Upper lobe of left lung (tissue), 6 donors: ENCODE results near the gene THAP9. TPM values are rescaled to one million over a fixed set of nuclear protein-coding genes. Genes with fewer than 3 reads are reported as not detected.
"Not testable (repeated sequence)": the region's sequence is repeated elsewhere in the genome, so short reads cannot be mapped to it uniquely, and the experiment has no call there.

Experiments
- ATAC-seq, 2 donors: fragments of 200-7000 bp; cut with Tn5 transposase; one replicate each; pipeline ENCODE4 v1.9.1; 2022; ENCODE audit warnings: mild to moderate bottlenecking in 2 of 2, moderate library complexity in 2 of 2; ENCODE audit not compliant: low FRiP score in 2 of 2
- DNase-seq, 2 donors: peaks; one replicate each; pipeline ENCODE4 v3.0.0-alpha.2; 2019 to 2020
- H3K27ac ChIP-seq, 4 donors: fragments of 200-600 bp; sonication (generic); one replicate each; pipeline ENCODE4 v1.5.1; 2016 to 2019
- H3K27me3 ChIP-seq, 4 donors: fragments of 200-600 bp; sonication (generic); one replicate each; pipeline ENCODE4 v1.5.1; 2017 to 2019
- H3K36me3 ChIP-seq, 4 donors: fragments of 200-600 bp; sonication (generic); one replicate each; pipeline ENCODE4 v1.5.1; 2016 to 2019
- H3K4me1 ChIP-seq, 4 donors: fragments of 200-600 bp; sonication (generic); one replicate each; pipeline ENCODE4 v1.5.1; 2018 to 2019
- H3K4me3 ChIP-seq, 4 donors: fragments of 200-600 bp; sonication (generic); one replicate each; pipeline ENCODE4 v1.5.1; 2017 to 2019; ENCODE audit warnings: mild to moderate bottlenecking in 2 of 4, moderate library complexity in 1 of 4
- H3K9me3 ChIP-seq, 4 donors: fragments of 200-600 bp; sonication (generic); one replicate each; pipeline ENCODE4 v1.5.1; 2018 to 2019
- EP300 ChIP-seq, 4 donors: sonication (generic); formaldehyde crosslinking; IDR thresholded peaks; one replicate each; pipeline ENCODE4 v1.5.1; 2017; ENCODE audit warnings: antibody characterized with exemption in 4 of 4, control low read depth in 2 of 4
- POLR2A ChIP-seq, 4 donors: fragments of 450-650 bp; IDR thresholded peaks; one replicate each; pipeline ENCODE4 v1.5.1; 2016 to 2017; ENCODE audit warnings: antibody characterized with exemption in 4 of 4, mild to moderate bottlenecking in 2 of 4
- POLR2AphosphoS5 ChIP-seq, 2 donors: sonication (generic); formaldehyde crosslinking; IDR thresholded peaks; one replicate each; pipeline ENCODE4 v1.5.1; 2017; ENCODE audit warnings: antibody characterized with exemption in 2 of 2
- WGBS, 2 donors: methylation state at CpG; one replicate each; pipeline ENCODE4 v1.1.5; 2017 to 2018; 5-methylcytosine and 5-hydroxymethylcytosine counted together
- total RNA-seq, 6 donors: library from RNA; depleted of rRNA in 4 of 6; stranded (reverse); fragments of >200 nt in 4 of 6; gene quantifications; one replicate each; pipeline versions ENCODE4 v1.1.0 to v1.2.1, GENCODE V29; 2016 to 2021
- TF ChIP-seq, protein P1 (sequence below), 6 experiments: fragments of 450-650 bp in 4 of 6; fragments of 200-600 bp in 2 of 6; sonication (generic) in 2 of 6; IDR thresholded peaks; one replicate each; pipeline ENCODE4 v1.5.1; 2016 to 2019; ENCODE audit warnings: antibody characterized with exemption in 6 of 6
- donor health status: DM: no; HTN: no; CAD: no; lungs with moderate emphysema.
- donor health status: DM: no; HTN: yes; CAD: no; lungs with severe emphysema.

The THAP9 gene
- total RNA-seq, 6 donors from 2014 or later, result 2.0 to 4.5 (median 3.1) TPM

DNA sequence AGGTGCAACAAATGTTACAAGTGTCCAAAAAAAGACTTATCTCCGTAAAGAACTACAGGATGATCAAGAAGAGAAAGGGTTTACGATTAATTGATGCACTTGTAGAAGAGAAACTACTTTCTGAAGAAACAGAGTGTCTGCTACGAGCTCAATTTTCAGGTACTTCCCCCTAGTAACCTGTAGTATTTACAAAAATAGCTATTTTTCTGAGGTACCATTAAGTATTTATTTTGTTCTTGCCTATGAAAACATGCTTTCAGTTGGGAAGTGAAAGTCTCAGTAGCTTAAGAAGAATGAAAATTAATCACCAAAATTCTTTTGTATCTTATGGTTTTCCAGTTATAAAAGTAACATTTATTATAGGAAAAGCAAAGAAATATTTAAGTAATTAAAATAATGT lies 5.9 kb downstream of the THAP9 start:
- Histone ChIP-seq H3K36me3 (peaks cover 0 to 6% (median 0%) of the 10 kb centered on the region in 4 donors), H3K4me1 (peaks cover 0 to 3% (median 1%) of the 10 kb centered on the region in 4 donors), H3K4me3 (no peak overlapping the region), H3K9me3 (no peaks in the 10 kb centered on the region), H3K27me3 (no peaks in the 10 kb centered on the region), H3K27ac (no peak overlapping the region)
- no peak for DNase-seq
- no peak for TF ChIP-seq POLR2A (IDR thresholded peaks at IDR 0.05)
- TF ChIP-seq POLR2AphosphoS5 (IDR thresholded peaks at IDR 0.05), result no peak
- TF ChIP-seq, protein P1, sequence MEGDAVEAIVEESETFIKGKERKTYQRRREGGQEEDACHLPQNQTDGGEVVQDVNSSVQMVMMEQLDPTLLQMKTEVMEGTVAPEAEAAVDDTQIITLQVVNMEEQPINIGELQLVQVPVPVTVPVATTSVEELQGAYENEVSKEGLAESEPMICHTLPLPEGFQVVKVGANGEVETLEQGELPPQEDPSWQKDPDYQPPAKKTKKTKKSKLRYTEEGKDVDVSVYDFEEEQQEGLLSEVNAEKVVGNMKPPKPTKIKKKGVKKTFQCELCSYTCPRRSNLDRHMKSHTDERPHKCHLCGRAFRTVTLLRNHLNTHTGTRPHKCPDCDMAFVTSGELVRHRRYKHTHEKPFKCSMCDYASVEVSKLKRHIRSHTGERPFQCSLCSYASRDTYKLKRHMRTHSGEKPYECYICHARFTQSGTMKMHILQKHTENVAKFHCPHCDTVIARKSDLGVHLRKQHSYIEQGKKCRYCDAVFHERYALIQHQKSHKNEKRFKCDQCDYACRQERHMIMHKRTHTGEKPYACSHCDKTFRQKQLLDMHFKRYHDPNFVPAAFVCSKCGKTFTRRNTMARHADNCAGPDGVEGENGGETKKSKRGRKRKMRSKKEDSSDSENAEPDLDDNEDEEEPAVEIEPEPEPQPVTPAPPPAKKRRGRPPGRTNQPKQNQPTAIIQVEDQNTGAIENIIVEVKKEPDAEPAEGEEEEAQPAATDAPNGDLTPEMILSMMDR (IDR thresholded peaks at IDR 0.05), result no peak
- TF ChIP-seq EP300 (IDR thresholded peaks at IDR 0.05), result no peak
- no peak for ATAC-seq
- 83 to 91% methylated on average over 3 of the region's 3 CpGs for WGBS, 2 donors

DNA sequence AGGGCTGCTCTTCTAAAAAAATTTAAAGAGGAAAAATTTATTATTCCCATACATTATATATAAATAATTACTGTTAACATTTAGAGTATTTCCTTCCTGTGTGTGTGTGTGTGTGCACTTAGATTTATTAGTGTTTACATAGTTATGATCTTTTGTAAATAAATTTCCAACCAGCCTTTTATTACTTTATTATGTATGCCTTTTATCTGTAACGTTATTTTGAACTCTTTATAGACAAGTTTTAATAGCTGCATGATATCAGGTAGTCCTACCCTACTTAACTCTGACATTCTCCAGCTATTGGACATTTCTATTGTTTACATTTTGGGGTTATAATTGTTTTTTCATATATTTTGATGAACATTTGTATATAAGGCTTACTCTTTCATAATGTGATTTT lies 8.8 kb downstream of the THAP9 start:
- ATAC-seq (no peak), DNase-seq (no peak)
- Histone ChIP-seq H3K27me3 (no peaks in the 10 kb centered on the region), H3K27ac (no peak overlapping the region), H3K9me3 (no peaks in the 10 kb centered on the region), H3K4me3 (no peak overlapping the region), H3K36me3 (peaks cover 0 to 6% (median 0%) of the 10 kb centered on the region in 4 donors), H3K4me1 (no peaks in the 10 kb centered on the region)
- TF ChIP-seq, protein P1 (IDR thresholded peaks at IDR 0.05), result no peak
- TF ChIP-seq POLR2A (IDR thresholded peaks at IDR 0.05) (no peak), EP300 (IDR thresholded peaks at IDR 0.05) (no peak), POLR2AphosphoS5 (IDR thresholded peaks at IDR 0.05) (no peak)
- 53 to 59% methylated on average over 1 of the region's 1 CpG for WGBS, 2 donors

DNA sequence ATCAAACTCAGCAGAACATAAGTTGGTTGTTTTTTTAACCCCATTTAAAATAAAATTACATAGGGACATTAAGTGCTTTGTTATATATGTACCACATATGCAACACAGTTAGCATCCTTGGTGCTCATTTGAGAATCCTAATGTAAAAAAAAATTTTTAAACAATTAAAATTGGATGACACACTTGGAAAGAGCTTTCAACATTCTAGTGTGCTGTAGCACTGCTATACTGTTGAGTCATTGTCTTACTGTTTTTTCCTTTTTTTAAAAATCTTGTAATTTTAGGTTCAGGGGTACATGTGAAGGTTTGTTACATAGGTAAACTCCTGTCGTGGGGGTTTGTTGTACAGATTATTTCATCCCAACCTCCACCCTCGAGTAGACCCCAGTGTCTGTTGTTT lies 12.8 kb downstream of the THAP9 start:
- ATAC-seq, result no peak
- H3K9me3 ChIP-seq, result no peaks in the 10 kb centered on the region
- H3K36me3 ChIP-seq, result peaks cover 0 to 17% (median 3%) of the 10 kb centered on the region in 4 donors
- H3K27me3 ChIP-seq, result no peaks in the 10 kb centered on the region
- H3K4me1 ChIP-seq, result no peaks in the 10 kb centered on the region
- no peak overlapping the region for H3K4me3 ChIP-seq
- WGBS, 2 donors, result 43 to 50% methylated on average over 2 of the region's 2 CpGs
- H3K27ac ChIP-seq, result no peak overlapping the region
- DNase-seq, result no peak
- no peak for TF ChIP-seq POLR2A (IDR thresholded peaks at IDR 0.05)
- TF ChIP-seq, protein P1 (IDR thresholded peaks at IDR 0.05), result no peak
- no peak for TF ChIP-seq POLR2AphosphoS5 (IDR thresholded peaks at IDR 0.05)
- TF ChIP-seq EP300 (IDR thresholded peaks at IDR 0.05), result no peak

DNA sequence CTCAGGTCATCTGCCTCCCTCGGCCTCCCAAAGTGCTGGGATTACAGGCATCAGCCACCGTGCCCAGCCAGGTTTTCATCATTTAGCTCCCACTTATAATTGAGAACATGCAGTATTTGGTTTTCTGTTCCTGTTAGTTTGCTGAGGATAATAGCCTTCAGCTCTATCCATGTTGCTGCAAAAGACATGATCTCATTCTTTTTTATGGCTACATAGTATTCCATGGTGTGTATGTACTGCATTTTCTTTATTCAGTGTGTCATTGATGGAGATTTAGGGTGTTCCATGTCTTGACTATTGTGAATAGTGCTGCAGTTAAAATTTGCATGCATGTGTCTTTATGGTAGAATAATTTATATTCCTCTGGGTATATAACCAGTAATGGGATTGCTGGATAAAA lies 13.4 kb downstream of the THAP9 start:
- H3K36me3 ChIP-seq, result peaks cover 0 to 18% (median 3%) of the 10 kb centered on the region in 4 donors
- DNase-seq, H3K9me3 ChIP-seq, H3K4me3 ChIP-seq, H3K27ac ChIP-seq, ATAC-seq, H3K4me1 ChIP-seq, H3K27me3 ChIP-seq: not testable (repeated sequence)
- 97% methylated on average over 2 of the region's 2 CpGs for WGBS, 2 donors

DNA sequence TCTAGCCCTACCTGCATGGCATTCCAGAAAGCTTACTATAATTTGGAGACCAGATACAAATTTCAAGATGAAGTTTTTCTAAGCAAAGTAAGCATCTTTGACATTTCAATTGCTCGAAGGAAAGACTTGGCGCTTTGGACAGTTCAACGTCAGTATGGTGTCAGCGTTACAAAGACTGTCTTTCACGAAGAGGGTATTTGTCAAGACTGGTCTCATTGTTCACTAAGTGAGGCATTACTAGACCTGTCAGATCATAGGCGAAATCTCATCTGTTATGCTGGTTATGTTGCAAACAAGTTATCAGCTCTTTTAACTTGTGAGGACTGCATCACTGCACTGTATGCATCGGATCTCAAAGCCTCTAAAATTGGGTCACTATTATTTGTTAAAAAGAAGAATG lies 17.6 kb downstream of the THAP9 start:
- ATAC-seq (no peak), DNase-seq (no peak)
- Histone ChIP-seq H3K4me3 (no peak overlapping the region), H3K9me3 (no peaks in the 10 kb centered on the region), H3K36me3 (peaks cover 0 to 18% (median 3%) of the 10 kb centered on the region in 4 donors), H3K4me1 (no peaks in the 10 kb centered on the region), H3K27ac (no peak overlapping the region), H3K27me3 (no peaks in the 10 kb centered on the region)
- WGBS, 2 donors, result 93 to 97% methylated on average over 7 of the region's 7 CpGs
- TF ChIP-seq POLR2A (IDR thresholded peaks at IDR 0.05) (no peak), POLR2AphosphoS5 (IDR thresholded peaks at IDR 0.05) (no peak), EP300 (IDR thresholded peaks at IDR 0.05) (no peak)
- TF ChIP-seq, protein P1 (IDR thresholded peaks at IDR 0.05), result no peak
